COLO668 (cell line): ENCODE measurements around the gene AANAT.

Source experiments
- DNase-seq: peaks from one replicate; lab custom pipeline; 2025; ENCODE audit not compliant: unreplicated experiment; lab: John Stamatoyannopoulos, UW

The AANAT gene

GRCh38 chr17:76467366-76467765 is at the start of gene AANAT:
AANAT (plus strand) TSS chr17:76467603; CDS start chr17:76468747, 1,144 bp downstream.
- no peak for DNase-seq

- no peak for DNase-seq
These were observed 47.7 kb upstream of the AANAT start for GRCh38 chr17:76419576-76420260.

- DNase-seq, result no peak
These were observed 46.9 kb upstream of the AANAT start for GRCh38 chr17:76420356-76421043.

GRCh38 chr17:76421044-76421407 is 46.4 kb upstream of the AANAT start:
- DNase-seq, result no peak

- no peak for DNase-seq
These were observed 45.0 kb upstream of the AANAT start for GRCh38 chr17:76422406-76422805.

- DNase-seq, result no peak
These were observed 44.5 kb upstream of the AANAT start for GRCh38 chr17:76422860-76423259.

GRCh38 chr17:76426853-76427252 is 40.5 kb upstream of the AANAT start:
- DNase-seq, result no peak

- no peak for DNase-seq
These were observed 39.7 kb upstream of the AANAT start for GRCh38 chr17:76427501-76428231.

GRCh38 chr17:76428511-76428910 is 38.9 kb upstream of the AANAT start:
- no peak for DNase-seq

- DNase-seq, result no peak
These were observed 35.9 kb upstream of the AANAT start for GRCh38 chr17:76431509-76431908.

- no peak for DNase-seq
These were observed 35.4 kb upstream of the AANAT start for GRCh38 chr17:76432004-76432403.

GRCh38 chr17:76432712-76433336 is 34.6 kb upstream of the AANAT start:
- no peak for DNase-seq

GRCh38 chr17:76433693-76434092 is 33.7 kb upstream of the AANAT start:
- DNase-seq, result no peak

- DNase-seq, result no peak
These were observed 32.5 kb upstream of the AANAT start for GRCh38 chr17:76434870-76435269.

GRCh38 chr17:76435751-76436150 is 31.7 kb upstream of the AANAT start:
- DNase-seq, result no peak

GRCh38 chr17:76437467-76438402 is 29.7 kb upstream of the AANAT start:
- peak; percentile 1 for DNase-seq

- no peak for DNase-seq
These were observed 28.5 kb upstream of the AANAT start for GRCh38 chr17:76438906-76439305.

- DNase-seq, result no peak
These were observed 28.0 kb upstream of the AANAT start for GRCh38 chr17:76439314-76439928.

- DNase-seq, result no peak
These were observed 26.5 kb upstream of the AANAT start for GRCh38 chr17:76440751-76441362.
